GM12801 (cell line): ENCODE measurements around the gene VWA5A.

Experiments
- CTCF ChIP-seq: IDR thresholded peaks from one replicate; pipeline ENCODE4 v1.5.1; 2011; ENCODE audit warnings: control low read depth; ENCODE audit not compliant: insufficient read length; ENCODE audit errors: extremely low read depth

Gene VWA5A

GRCh38 chr11:124114942-124115781, at the start of gene VWA5A:
Gene VWA5A, plus strand, starts transcription at chr11:124115450. Its CDS starts 2,062 bp downstream, at chr11:124117512.
- TF ChIP-seq CTCF: no peak

- no peak for TF ChIP-seq CTCF
These were observed 46.6 kb upstream of the VWA5A start for GRCh38 chr11:124068601-124069110.

- no peak for TF ChIP-seq CTCF
These were observed 45.5 kb upstream of the VWA5A start for GRCh38 chr11:124069429-124070401.

- no peak for TF ChIP-seq CTCF
These were observed 44.2 kb upstream of the VWA5A start for GRCh38 chr11:124070915-124071622.

- no peak for TF ChIP-seq CTCF
These were observed 43.7 kb upstream of the VWA5A start for GRCh38 chr11:124071623-124071948.

- no peak for TF ChIP-seq CTCF
These were observed 43.1 kb upstream of the VWA5A start for GRCh38 chr11:124072147-124072546.
